ENCODE data around the gene LIPE. TPM values are rescaled to one million over a fixed set of nuclear protein-coding genes. Genes with fewer than 3 reads are reported as not detected.

Gene LIPE
- total and polyA plus RNA-seq, 4 donors, result 3.6 to 7.7 (median 4.5) TPM

GRCh38 chr19:42376177-42376555, 51.0 kb downstream of the LIPE start:
- no peak overlapping the region for H3K27ac ChIP-seq (ENCODE audit: low read depth in 1 of 2, low read length in 1 of 2)
- 97 to 98% methylated on average over 16 to 17 of the region's 17 CpGs for WGBS, 2 donors
- no peaks in the 10 kb centered on the region for H3K27me3 ChIP-seq (ENCODE audit: control insufficient read depth in 3 of 3, insufficient read depth in 3 of 3, low read length in 2 of 3)
- TF ChIP-seq CTCF (IDR thresholded peaks at IDR 0.05; ENCODE audit: control extremely low read depth, extremely low read depth), result no peak
- H3K4me3 ChIP-seq, result no peak overlapping the region
- no peak overlapping the region for H3K9ac ChIP-seq (ENCODE audit: insufficient read depth in 1 of 2, low read length in 2 of 2)
- no peak for ATAC-seq (ENCODE audit: insufficient read depth, low FRiP score)
- no peaks in the 10 kb centered on the region for H3K4me1 ChIP-seq (ENCODE audit: control insufficient read depth in 5 of 5, insufficient read depth in 5 of 5, low read length in 5 of 5)
- no peaks in the 10 kb centered on the region for H3K9me3 ChIP-seq (ENCODE audit: control insufficient read depth in 4 of 4, insufficient read depth in 3 of 4, low read length in 3 of 4)
- H3K36me3 ChIP-seq (ENCODE audit: control insufficient read depth in 4 of 4, insufficient read depth in 4 of 4, low read length in 4 of 4), result peaks cover 0 to 24% (median 7%) of the 10 kb centered on the region in 4 donors
- DNase-seq, result no peak

GRCh38 chr19:42375415-42376176, 51.6 kb downstream of the LIPE start:
- 95 to 96% methylated on average over 52 to 54 of the region's 54 CpGs for WGBS, 2 donors
- ATAC-seq (ENCODE audit: insufficient read depth, low FRiP score) (no peak), DNase-seq (no peak)
- no peaks in the 10 kb centered on the region for H3K27me3 ChIP-seq (ENCODE audit: control insufficient read depth in 3 of 3, insufficient read depth in 3 of 3, low read length in 2 of 3)
- H3K9ac ChIP-seq (ENCODE audit: insufficient read depth in 1 of 2, low read length in 2 of 2), result no peak overlapping the region
- no peak overlapping the region for H3K4me3 ChIP-seq
- H3K36me3 ChIP-seq (ENCODE audit: control insufficient read depth in 4 of 4, insufficient read depth in 4 of 4, low read length in 4 of 4), result peaks cover 0 to 24% (median 9%) of the 10 kb centered on the region in 4 donors
- no peaks in the 10 kb centered on the region for H3K9me3 ChIP-seq (ENCODE audit: control insufficient read depth in 4 of 4, insufficient read depth in 3 of 4, low read length in 3 of 4)
- no peak for TF ChIP-seq CTCF (IDR thresholded peaks at IDR 0.05; ENCODE audit: control extremely low read depth, extremely low read depth)
- H3K27ac ChIP-seq (ENCODE audit: low read depth in 1 of 2, low read length in 1 of 2), result no peak overlapping the region
- H3K4me1 ChIP-seq (ENCODE audit: control insufficient read depth in 5 of 5, insufficient read depth in 5 of 5, low read length in 5 of 5), result no peaks in the 10 kb centered on the region

GRCh38 chr19:42374826-42375376, 52.3 kb downstream of the LIPE start:
- WGBS, 2 donors, result 95 to 97% methylated on average over 11 of the region's 11 CpGs
- no peaks in the 10 kb centered on the region for H3K9me3 ChIP-seq (ENCODE audit: control insufficient read depth in 4 of 4, insufficient read depth in 3 of 4, low read length in 3 of 4)
- DNase-seq (no peak), ATAC-seq (ENCODE audit: insufficient read depth, low FRiP score) (no peak)
- no peaks in the 10 kb centered on the region for H3K4me1 ChIP-seq (ENCODE audit: control insufficient read depth in 5 of 5, insufficient read depth in 5 of 5, low read length in 5 of 5)
- H3K36me3 ChIP-seq (ENCODE audit: control insufficient read depth in 4 of 4, insufficient read depth in 4 of 4, low read length in 4 of 4), result peaks cover 0 to 24% (median 9%) of the 10 kb centered on the region in 4 donors
- no peak overlapping the region for H3K4me3 ChIP-seq
- TF ChIP-seq CTCF (IDR thresholded peaks at IDR 0.05; ENCODE audit: control extremely low read depth, extremely low read depth), result no peak
- H3K27ac ChIP-seq (ENCODE audit: low read depth in 1 of 2, low read length in 1 of 2), result no peak overlapping the region
- no peaks in the 10 kb centered on the region for H3K27me3 ChIP-seq (ENCODE audit: control insufficient read depth in 3 of 3, insufficient read depth in 3 of 3, low read length in 2 of 3)
- no peak overlapping the region for H3K9ac ChIP-seq (ENCODE audit: insufficient read depth in 1 of 2, low read length in 2 of 2)
